ENCODE data around the gene CTSF. TPM values are rescaled to one million over a fixed set of nuclear protein-coding genes. Genes with fewer than 3 reads are reported as not detected.
A peak's percentile ranks its signal among the peaks of the same experiment; 100 is the strongest.

CTSF gene
- total and polyA plus RNA-seq, 2 of the 8 experiments (the other 6 are each of a cell fraction or from before 2014, with no cell fraction given), result 0.58 to 2.3 TPM

DNA sequence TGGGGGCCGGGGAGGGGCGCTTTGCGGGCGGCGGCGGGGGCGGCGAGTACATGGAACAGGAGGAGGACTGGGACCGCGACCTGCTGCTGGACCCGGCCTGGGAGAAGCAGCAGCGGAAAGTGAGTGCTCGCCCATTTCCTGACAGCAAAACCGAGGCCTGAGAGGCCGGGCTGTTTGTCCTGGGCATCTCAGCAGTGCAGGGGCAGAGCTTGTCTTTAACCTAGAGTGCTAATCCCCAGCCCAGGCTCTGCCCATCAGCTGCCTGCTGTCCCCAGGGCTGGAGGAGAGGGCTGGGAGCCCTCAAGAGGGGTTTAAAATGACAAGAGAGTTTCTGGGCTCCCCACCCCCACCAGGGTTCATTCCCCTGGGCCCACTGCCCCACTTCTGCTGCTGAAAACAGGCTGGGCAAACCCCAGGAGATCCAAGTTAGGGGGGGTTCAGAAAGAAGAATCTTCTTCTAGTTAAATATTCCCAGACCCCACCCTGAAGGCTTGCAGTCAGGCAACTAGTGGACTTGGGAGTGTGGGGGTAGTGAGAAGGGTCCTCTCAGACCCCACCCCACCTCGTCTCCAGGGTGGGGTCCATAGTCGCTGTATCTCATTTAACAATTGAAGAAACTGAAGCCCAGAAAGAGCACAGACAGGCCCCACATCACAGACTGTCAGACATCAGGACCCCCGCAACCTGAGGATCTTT lies 21.3 kb downstream of the CTSF start:
- no peaks in the 10 kb centered on the region; a peak in 1 of 4 replicates for H3K79me2 ChIP-seq (ENCODE audit: control insufficient read depth in 1 of 2, insufficient read depth in 2 of 2, low read length in 2 of 2)
- no peak overlapping the region for H2BK5ac ChIP-seq (ENCODE audit: low read depth, low read length)
- peaks cover 0 to 2% of the 10 kb centered on the region in 2 experiments for H4K20me1 ChIP-seq (replicated peaks in 1 of 2; ENCODE audit: control insufficient read depth in 1 of 2, insufficient read depth in 2 of 2, low read length in 2 of 2)
- peak overlapping the region; percentile 22 for H3K4ac ChIP-seq (replicated peaks; ENCODE audit: insufficient read length, low read depth, low read length)
- H2AK5ac ChIP-seq (ENCODE audit: low read depth, low read length), result no peak overlapping the region
- peaks cover 0 to 17% (median 11%) of the 10 kb centered on the region in 4 experiments; a peak in 6 of 7 replicates for H3K4me1 ChIP-seq (replicated peaks in 1 of 4; ENCODE audit: control insufficient read depth in 3 of 4, insufficient read depth in 4 of 4, low read length in 3 of 4)
- ChIA-PET CTCF (ENCODE audit: partially characterized antibody) (interaction anchor here (0.7 to 2.4 kb wide), 6 partner anchors 15 to 115 kb away, joined by 3 to 6 read pairs (median 4); no protein-coding TSS in a partner anchor), POLR2A (ENCODE audit: partially characterized antibody) (interaction anchor here (0.8 to 7.9 kb wide), 18 partner anchors 9 to 297 kb away, joined by 3 to 54 read pairs (median 7); partner anchors contain the start of genes CTSF, DPP3, NPAS4 and RBM14)
- TF ChIP-seq, protein P1, sequence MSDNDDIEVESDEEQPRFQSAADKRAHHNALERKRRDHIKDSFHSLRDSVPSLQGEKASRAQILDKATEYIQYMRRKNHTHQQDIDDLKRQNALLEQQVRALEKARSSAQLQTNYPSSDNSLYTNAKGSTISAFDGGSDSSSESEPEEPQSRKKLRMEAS (IDR thresholded peaks at IDR 0.05), result no peak
- no peak for TF ChIP-seq CBX8 (IDR thresholded peaks at IDR 0.05; ENCODE audit: borderline replicate concordance, low read depth, low read length)
- TF ChIP-seq, protein P2, sequence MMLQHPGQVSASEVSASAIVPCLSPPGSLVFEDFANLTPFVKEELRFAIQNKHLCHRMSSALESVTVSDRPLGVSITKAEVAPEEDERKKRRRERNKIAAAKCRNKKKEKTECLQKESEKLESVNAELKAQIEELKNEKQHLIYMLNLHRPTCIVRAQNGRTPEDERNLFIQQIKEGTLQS (IDR thresholded peaks at IDR 0.05; ENCODE audit: insufficient read depth, low read depth, low read length), result no peak
- TF ChIP-seq CBX5 (IDR thresholded peaks at IDR 0.05; ENCODE audit: low read depth, low read length), result no peak
- 0 out of 2 replicates have a peak, but pooled peaks have one; percentile 15 for TF ChIP-seq RBBP5 (IDR thresholded peaks at IDR 0.05; ENCODE audit: borderline replicate concordance, low read depth, low read length)
- TF ChIP-seq SRF (IDR thresholded peaks at IDR 0.05; ENCODE audit: low read depth, low read length), result no peak
- no peak for TF ChIP-seq GABPA (IDR thresholded peaks at IDR 0.05; ENCODE audit: borderline replicate concordance, insufficient read depth, low read length)
- TF ChIP-seq GTF2F1 (IDR thresholded peaks at IDR 0.05; ENCODE audit: borderline replicate concordance, low read depth, low read length), result no peak
- TF ChIP-seq POU5F1 (IDR thresholded peaks at IDR 0.05; ENCODE audit: low read depth, low read length), result no peak
- peak overlapping the region; percentile 9; the same call in 1 of the 2 replicates for H4K8ac ChIP-seq (ENCODE audit: extremely low read depth, insufficient read depth, low read length)
- H3K18ac ChIP-seq (ENCODE audit: extremely low read depth, low read length), result peak overlapping the region; percentile 57
- no peak overlapping the region for H2BK15ac ChIP-seq (ENCODE audit: low read length)
- WGBS, 2 experiments (ENCODE audit: extremely low coverage in 1 of 2, insufficient coverage in 1 of 2, insufficient read length in 1 of 2, insufficient replicate concordance in 2 of 2, low coverage in 1 of 2, low lambda C conversion rate in 2 of 2, missing lambda C conversion rate in 1 of 2), result 19% methylated on average over 4 of the region's 18 CpGs; no CpG with 5 or more reads in 1 of the 2 experiments
- 0 out of 8 replicates have a peak, but pooled peaks cover 0 to 4% (median 0%) of the 10 kb centered on the region in 4 experiments for H3K36me3 ChIP-seq (ENCODE audit: control insufficient read depth in 2 of 4, insufficient read depth in 4 of 4, low read length in 3 of 4)
- H4K91ac ChIP-seq (replicated peaks; ENCODE audit: insufficient read length, low read length), result peak overlapping the region; percentile 38
- H2BK20ac ChIP-seq (ENCODE audit: low read length), result no peak overlapping the region
- H3K27me3 ChIP-seq (replicated peaks in 1 of 4; ENCODE audit: control insufficient read depth in 3 of 4, extremely low read depth in 1 of 4, insufficient read depth in 3 of 4, low read length in 3 of 4), result no peaks in the 10 kb centered on the region
- H2BK120ac ChIP-seq (replicated peaks; ENCODE audit: low read depth, low read length), result no peak overlapping the region
- H2BK12ac ChIP-seq (ENCODE audit: low read depth, low read length), result no peak overlapping the region
- no peak overlapping the region for H3K27ac ChIP-seq (ENCODE audit: low read depth, low read length)
- H3K4me3 ChIP-seq (ENCODE audit: extremely low read depth in 1 of 4, insufficient read depth in 2 of 4, low read depth in 3 of 4, low read length in 4 of 4), result peak overlapping the region; percentile 71 to 84 (median 79)
- peak overlapping the region in 1 of 4 experiments; percentile 13; a peak in 3 of 7 replicates for H3K9ac ChIP-seq (replicated peaks in 1 of 4; ENCODE audit: extremely low read depth in 1 of 4, low read depth in 3 of 4, low read length in 3 of 4)
- no peaks in the 10 kb centered on the region for H3K9me3 ChIP-seq (ENCODE audit: insufficient read depth in 2 of 2, low read depth in 1 of 2, low read length in 1 of 2)
- no peak overlapping the region for H3K14ac ChIP-seq (ENCODE audit: insufficient read length)
- FAIRE-seq (no peak), DNase-seq (ENCODE audit: low read depth in 1 of 2, low spot score in 2 of 2) (peak in 1 of 2 experiments; percentile 75)
- H2AFZ ChIP-seq (ENCODE audit: low read length), result no peak overlapping the region
- H3K79me1 ChIP-seq (ENCODE audit: low read depth, low read length), result peaks cover 5% of the 10 kb centered on the region; the same call in 1 of the 2 replicates
- peaks cover 3% of the 10 kb centered on the region; the same call in 1 of the 2 replicates for H3K23me2 ChIP-seq (ENCODE audit: low read depth, low read length)
- no peak overlapping the region for H3K23ac ChIP-seq (ENCODE audit: insufficient read length)
- H3K56ac ChIP-seq (replicated peaks; ENCODE audit: insufficient read length, low read depth, low read length), result peak overlapping the region; percentile 21
- H4K5ac ChIP-seq (ENCODE audit: insufficient read length, low read depth, low read length), result no peak overlapping the region
- H3K4me2 ChIP-seq (ENCODE audit: insufficient read depth in 1 of 2, low read depth in 2 of 2, low read length in 2 of 2), result peak overlapping the region; percentile 50 to 72

All from H1 (cell line).